Embryonic facial prominence (tissue), 1 donor: ENCODE results near the gene E2F6.

Source experiments
- DNase-seq: peaks from one replicate; pipeline ENCODE4 v3.0.0-alpha.2; 2016; ENCODE audit errors: extremely low spot score

The E2F6 gene

DNA sequence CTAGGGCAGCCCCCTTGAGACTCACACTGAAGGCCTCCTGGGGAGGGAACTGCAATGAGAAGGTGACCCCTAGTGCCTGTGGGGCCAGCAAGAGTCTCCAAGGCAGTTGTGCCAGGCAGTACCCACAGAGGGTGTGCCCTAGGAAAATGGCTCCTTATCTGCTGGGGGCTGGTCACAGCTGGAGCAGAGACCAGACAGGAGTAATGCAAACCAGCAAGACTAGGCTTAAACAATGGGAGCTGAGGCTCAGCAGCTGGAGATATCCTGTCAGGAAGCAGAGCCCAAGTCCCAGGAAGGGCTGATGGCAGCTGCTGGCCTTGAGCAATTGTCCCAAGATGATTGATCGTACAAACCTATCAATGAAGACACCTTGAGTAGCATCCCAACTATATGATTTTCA lies 26.8 kb upstream of the E2F6 start:
- DNase-seq, result no peak

DNA sequence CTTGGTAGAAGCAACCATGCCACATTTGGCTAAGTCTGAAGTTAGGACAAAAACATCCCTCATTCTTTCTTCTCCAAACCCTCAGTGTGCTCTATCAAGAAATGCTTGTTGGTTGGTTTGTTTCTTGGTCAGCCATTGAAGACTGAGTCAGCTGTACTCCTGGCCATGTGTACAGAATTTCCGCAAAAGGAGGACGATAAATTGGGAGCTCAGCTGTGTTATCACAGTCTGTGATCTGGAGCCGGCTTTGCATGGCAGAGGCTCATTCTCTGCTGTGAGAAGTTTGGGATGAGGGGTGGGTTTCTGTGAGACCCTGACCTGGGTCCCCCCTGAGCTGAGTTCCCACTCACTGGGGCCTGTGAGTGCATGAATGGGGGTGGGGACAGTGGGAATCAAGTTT lies 26.3 kb upstream of the E2F6 start:
- DNase-seq, result no peak

GRCh38 chr2:11491348-11491933 lies 25.5 kb upstream of the E2F6 start:
- no peak for DNase-seq

- DNase-seq, result no peak
These were observed 24.2 kb upstream of the E2F6 start for GRCh38 chr2:11490194-11490593.

GRCh38 chr2:11488809-11489208 lies 22.8 kb upstream of the E2F6 start:
- no peak for DNase-seq

DNA sequence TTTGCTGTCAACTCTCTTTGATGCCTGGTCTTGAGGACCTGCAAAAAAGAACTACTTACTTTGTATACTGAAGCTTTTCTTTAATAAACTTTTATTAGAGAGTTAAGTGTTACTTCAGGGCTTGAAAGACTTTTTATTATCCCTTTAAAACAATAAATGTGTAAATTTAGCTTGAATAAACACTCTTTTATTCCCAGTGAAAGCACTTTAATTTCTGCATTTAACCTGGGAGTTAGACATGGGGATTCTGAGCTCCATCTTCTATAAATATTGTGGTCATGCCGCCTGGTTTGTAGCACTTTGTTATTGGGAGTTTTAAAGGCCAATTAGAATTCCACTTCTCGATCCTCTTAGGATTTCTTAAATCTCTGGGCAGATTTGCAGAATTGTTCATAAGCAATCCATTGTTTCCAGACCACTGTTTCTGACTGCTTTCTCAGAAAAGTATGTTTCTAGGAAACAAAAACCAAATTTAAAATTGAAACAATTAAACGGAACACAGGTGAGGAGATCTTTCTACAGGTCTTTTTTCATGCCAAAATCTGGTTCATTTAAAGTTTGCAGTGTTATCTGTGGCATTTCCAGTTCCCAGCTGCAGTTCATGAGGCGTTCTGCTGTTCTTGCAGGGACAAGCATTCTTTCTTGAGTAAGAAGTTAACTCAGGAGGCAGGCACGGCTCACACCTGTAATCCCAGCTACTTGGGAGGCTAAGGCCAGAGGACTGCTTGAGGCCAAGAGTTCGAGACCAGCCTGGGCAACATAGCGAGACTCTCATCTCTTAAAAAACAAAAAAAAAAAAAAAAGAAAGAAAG lies 18.1 kb upstream of the E2F6 start:
- no peak for DNase-seq

DNA sequence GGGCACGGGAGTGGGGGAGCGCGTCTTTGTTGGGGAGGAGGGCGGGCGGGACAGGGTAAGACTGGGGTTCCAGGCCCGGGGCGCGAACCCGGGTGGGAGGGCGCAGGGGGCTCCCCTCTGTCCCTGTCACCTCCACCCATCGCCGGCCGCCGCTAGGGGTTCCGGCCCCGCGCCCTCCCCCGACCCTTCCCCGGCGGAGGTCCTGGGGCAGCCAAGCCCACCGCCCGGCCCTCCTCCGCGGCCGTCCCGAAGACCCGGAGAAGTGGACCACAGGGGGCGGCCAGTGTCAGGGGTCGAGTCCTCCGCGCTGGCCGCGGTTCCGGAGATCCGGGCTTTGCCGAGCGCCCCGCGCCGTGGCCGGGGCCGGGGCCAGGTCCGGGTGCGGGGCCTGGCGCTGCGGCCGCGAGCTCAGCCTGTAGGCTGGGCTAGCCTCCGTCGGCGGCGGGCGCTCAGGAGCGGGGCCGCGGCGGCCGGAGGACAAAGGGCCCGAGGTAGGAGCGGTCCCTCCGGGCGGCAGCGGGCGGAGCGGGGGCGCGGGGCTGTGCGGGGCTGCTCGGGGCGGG lies 16.6 kb upstream of the E2F6 start:
- no peak for DNase-seq

DNA sequence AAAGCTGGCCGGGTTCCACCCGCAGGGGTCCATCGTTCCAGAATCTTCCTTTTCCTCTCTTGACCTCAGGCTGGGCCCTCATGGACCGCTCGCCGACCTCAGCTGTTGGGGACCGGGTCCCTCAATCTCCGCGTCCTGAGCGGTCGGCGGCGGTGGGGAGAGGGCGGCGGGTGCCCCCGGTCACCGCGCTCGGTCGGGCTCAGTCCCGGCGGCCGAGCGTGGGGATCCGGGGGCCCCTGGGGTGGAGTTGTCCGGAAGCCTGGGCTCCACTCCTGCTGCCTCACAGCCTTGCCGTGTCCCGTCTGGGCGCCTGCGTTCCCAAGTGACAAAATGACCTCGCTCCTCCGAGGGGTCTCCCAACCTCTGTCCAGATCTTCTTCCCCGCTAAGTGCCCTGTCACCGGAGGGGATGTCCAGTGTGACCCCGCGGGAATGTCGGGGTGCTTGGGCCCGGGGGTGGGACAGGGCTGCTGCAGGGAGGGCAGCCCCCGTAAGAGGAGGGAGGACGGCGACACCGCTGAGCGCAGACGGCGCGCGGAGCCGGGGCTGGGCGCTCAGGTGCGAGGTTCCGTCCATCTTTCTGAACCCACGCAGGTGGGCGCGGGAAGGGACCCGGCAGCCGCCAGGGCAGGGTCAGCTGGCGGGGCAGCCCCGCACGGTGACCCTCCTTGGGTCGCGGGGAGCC lies 16.0 kb upstream of the E2F6 start:
- no peak for DNase-seq

- no peak for DNase-seq
These were observed 15.4 kb upstream of the E2F6 start for GRCh38 chr2:11481426-11481788.

GRCh38 chr2:11480859-11481258 lies 14.9 kb upstream of the E2F6 start:
- no peak for DNase-seq

- no peak for DNase-seq
These were observed 14.4 kb upstream of the E2F6 start for GRCh38 chr2:11480406-11480805.

DNA sequence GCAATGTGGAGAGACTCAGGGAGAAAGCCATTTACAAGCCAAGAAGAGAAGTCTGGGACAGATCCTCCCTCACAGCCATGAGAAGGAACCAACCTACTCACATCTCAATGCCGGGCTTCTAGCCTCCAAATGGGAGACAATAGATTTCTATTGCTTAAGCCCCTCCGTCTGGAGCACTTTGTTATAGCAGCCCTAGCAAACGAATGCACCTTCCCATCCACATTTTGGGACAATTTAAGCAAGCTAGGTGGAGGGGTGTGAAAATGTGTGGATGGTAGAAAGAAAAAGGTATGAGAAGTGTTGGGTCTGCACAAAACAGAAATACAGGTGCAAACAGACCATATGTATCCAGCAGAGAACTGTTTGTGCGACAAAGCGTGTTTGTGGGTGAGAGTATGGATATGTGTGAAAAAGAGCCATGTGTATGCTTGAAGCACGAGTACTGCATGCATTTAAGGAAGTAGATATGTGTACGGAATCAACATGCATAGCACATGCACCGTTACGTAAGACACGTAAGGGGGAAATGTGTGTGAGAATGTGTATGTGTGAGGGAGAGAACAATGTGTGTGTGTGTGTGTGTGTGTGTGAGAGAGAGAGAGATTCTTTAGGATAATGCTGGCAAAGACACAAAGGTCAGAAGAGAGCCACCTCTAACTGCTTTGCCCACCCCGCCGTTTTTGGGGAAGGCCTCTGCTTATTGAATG lies 13.1 kb upstream of the E2F6 start:
- DNase-seq, result no peak

DNA sequence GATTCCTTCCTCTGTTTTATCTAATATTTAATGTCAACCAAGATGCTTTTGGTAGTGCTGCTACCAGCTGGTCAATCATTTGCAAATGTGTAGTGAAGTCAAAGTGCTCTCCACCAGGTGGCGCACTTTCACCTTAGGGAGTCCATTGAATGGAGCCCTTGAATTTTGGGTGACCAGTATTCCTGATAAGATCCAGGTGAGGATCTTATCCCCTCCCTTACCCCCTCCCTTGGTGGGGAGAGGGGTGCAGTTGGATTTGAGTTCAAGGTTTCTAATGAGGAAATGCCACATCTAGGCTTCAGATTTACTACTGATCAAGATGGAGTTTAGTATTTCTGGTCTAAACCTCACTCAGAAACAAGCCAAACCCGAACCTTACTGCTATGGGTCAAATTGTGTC lies 12.0 kb upstream of the E2F6 start:
- no peak for DNase-seq

GRCh38 chr2:11473659-11474433 lies 7.9 kb upstream of the E2F6 start:
- DNase-seq, result no peak

DNA sequence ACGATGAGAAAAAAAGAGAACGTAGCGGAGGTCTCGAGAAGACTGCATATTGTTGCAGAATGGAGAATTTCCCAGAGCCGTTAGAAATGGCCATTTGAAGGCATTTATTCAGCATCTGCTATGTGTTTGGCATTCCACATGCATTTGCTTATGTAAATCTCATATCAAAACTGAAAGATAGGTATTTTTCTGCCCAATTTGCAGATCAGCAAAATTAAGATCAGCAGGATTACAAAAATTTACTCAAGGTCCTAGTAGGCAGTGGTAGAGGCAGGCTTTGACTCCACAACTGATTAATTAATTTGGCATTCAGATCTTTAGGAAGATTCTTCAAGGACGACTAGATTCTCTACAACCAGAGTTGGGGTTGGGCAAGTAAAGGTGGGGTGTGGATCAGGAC lies 1.8 kb upstream of the E2F6 start:
- no peak for DNase-seq

DNA sequence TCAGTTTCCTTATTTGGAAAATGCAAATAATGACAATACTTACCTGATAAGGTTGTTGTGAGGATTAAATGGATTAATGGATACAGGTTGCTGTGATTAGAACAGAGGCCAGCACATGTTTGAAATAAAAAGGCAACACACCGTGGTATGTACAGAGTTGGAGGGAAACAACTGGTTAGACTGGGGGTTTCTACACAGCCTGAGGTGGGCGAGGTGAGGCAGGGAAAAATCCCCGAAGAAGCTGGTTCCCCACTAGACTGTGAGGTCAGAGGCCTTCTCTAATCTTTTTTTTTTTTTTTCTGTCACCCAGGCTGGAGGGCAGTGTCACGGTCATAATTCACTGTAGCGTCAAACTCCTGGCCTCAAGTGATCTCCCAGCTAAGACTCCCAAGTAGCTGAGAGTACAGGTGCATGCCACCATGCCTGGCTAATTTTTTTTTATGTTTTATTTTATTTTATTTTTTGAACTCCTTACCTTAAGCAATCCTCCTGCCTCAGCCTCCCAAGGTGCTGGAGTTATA lies 1.2 kb upstream of the E2F6 start:
- DNase-seq, result no peak

- no peak for DNase-seq
These were observed 557 bp upstream of the E2F6 start for GRCh38 chr2:11466307-11467128.

DNA sequence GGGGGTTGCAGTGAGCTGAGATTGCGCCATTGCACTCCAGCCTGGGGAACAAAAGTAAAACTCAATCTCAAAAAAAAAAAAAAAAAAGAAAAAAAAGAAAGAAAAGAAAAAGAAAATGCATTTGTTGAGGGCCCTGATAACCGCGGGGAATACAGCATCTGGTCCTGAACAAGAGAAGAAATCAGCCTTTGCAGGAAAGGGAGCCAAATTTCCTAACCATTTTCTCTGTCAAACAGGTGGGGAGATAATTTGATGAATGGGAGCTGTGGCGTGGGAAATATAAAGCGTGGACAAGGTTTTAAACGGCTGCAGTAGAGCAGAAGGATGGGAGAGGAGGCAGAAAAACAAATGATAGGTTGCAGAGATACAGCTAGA lies 864 bp downstream of the E2F6 start:
- DNase-seq, result no peak

DNA sequence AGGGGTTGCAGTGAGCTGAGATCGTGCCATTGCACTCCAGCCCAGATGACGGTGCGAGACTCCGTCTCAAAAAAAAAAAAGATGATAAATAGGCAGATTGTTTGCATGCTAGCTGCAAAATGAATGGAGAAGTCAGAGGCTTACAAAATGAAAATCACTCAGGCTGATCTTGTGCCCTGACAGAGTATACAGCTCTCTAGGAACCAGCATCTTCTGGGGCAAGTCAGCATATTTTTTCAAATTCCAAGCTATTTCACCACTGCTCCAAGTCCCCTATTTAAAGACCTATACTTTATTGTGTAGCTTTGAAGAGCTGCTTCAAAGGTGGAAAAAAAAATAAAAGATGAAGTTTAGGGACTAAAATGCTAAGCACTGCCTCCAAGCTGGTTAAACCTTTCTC lies 6.1 kb downstream of the E2F6 start:
- no peak for DNase-seq

GRCh38 chr2:11458753-11459152 lies 7.2 kb downstream of the E2F6 start:
- DNase-seq, result no peak
